Ishikawa (cell line): ENCODE measurements around the gene PLCH1.

ENCODE experiments used
- CREB1 ChIP-seq: IDR thresholded peaks from 2 replicates; pipeline ENCODE4 v1.6.1; 2012; ENCODE audit warnings: low read depth
- EP300 ChIP-seq: IDR thresholded peaks from 2 replicates; pipeline ENCODE4 v1.6.1; 2012; ENCODE audit warnings: borderline replicate concordance
- FOXM1 ChIP-seq: IDR thresholded peaks from 2 replicates; pipeline ENCODE4 v1.6.1; 2012; ENCODE audit warnings: low read depth, borderline replicate concordance
- TAF1 ChIP-seq: IDR thresholded peaks from 2 replicates; pipeline ENCODE4 v1.6.1; 2012; ENCODE audit warnings: low read depth, mild to moderate bottlenecking
- TEAD4 ChIP-seq: IDR thresholded peaks from 2 replicates; pipeline ENCODE4 v1.6.1; 2012
- ZBTB7A ChIP-seq: IDR thresholded peaks from 2 replicates; pipeline ENCODE4 v1.6.1; 2012; ENCODE audit warnings: low read depth
- TF ChIP-seq, protein P1 (sequence below): IDR thresholded peaks from 2 replicates; pipeline ENCODE4 v1.6.1; 2012

DNA sequence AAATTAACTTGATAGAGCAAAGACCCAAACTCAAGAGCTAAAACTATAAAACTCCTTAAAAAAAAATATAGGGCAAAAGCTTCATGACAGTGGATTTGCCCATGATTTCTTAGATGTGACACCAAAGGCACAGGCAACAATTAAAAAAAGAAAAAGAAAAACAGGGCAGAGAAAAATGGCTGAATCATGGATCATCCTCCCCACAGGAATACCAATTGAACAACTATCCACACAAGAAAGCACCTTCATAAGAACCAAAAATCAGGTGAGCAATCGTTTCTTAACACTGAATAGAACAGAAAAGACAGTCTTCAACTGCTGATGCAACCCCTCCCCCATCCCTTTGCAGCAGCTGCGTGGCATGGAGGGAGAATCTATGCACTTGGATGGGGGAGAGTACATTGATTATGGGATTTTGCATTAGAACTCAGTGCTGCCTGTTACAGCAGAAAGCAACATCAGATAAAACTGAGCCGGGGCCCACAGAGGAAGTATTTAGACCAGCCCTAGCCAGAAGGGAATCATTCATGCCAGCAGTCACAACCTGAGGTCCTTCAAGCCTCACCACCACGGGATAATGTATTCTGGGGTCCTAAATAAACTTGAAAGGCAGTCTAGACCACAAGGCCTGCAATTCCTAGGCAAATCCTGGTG is 45.5 kb upstream of the PLCH1 start:
- TF ChIP-seq TEAD4: no peak
- no peak for TF ChIP-seq TAF1
- no peak for TF ChIP-seq ZBTB7A
- TF ChIP-seq EP300: no peak
- TF ChIP-seq FOXM1: no peak
- TF ChIP-seq CREB1: no peak
- TF ChIP-seq, protein P1, sequence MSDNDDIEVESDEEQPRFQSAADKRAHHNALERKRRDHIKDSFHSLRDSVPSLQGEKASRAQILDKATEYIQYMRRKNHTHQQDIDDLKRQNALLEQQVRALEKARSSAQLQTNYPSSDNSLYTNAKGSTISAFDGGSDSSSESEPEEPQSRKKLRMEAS: no peak
